ENCODE data around the gene OR2T11. TPM values are rescaled to one million over a fixed set of nuclear protein-coding genes. Genes with fewer than 3 reads are reported as not detected.

OR2T11 gene
- total RNA-seq, 4 donors from 2014 or later: 0.30 to 1.2 (median 0.55) TPM

GRCh38 chr1:248593226-248593625 lies 41.7 kb downstream of the OR2T11 start:
- Histone ChIP-seq H3K9me3 (no peaks in the 10 kb centered on the region), H3K27ac (no peak overlapping the region), H3K4me1 (no peaks in the 10 kb centered on the region), H3K36me3 (no peaks in the 10 kb centered on the region), H3K4me3 (no peak overlapping the region), H3K27me3 (no peaks in the 10 kb centered on the region)
- no peak for TF ChIP-seq POLR2AphosphoS5 (IDR thresholded peaks at IDR 0.05)
- no peak for TF ChIP-seq POLR2A (IDR thresholded peaks at IDR 0.05)
- no peak for TF ChIP-seq EP300 (IDR thresholded peaks at IDR 0.05)
- TF ChIP-seq, protein P1, sequence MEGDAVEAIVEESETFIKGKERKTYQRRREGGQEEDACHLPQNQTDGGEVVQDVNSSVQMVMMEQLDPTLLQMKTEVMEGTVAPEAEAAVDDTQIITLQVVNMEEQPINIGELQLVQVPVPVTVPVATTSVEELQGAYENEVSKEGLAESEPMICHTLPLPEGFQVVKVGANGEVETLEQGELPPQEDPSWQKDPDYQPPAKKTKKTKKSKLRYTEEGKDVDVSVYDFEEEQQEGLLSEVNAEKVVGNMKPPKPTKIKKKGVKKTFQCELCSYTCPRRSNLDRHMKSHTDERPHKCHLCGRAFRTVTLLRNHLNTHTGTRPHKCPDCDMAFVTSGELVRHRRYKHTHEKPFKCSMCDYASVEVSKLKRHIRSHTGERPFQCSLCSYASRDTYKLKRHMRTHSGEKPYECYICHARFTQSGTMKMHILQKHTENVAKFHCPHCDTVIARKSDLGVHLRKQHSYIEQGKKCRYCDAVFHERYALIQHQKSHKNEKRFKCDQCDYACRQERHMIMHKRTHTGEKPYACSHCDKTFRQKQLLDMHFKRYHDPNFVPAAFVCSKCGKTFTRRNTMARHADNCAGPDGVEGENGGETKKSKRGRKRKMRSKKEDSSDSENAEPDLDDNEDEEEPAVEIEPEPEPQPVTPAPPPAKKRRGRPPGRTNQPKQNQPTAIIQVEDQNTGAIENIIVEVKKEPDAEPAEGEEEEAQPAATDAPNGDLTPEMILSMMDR (IDR thresholded peaks at IDR 0.05): no peak
- DNase-seq (ENCODE audit: low spot score in 2 of 2): no peak
- 86% methylated on average over 5 of the region's 5 CpGs for WGBS

DNA sequence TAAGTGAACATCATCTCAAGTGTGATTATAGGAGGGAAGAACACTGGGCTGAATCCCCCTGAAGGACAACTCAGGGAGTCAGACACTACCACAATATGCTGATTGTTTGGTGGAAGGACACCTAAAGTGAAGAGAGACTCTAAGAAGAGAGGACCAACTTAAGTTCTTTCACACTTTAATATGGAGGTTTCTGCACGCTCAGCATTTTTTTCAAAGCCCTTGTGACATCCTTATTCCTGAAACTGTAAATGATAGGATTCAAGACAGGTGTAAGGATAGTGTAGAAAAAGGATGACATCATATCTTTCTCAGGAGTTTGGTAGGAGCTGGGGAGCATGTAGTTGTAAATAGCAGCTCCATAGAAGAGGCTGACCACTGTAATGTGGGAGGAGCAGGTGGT lies 42.2 kb downstream of the OR2T11 start:
- Histone ChIP-seq H3K36me3 (no peaks in the 10 kb centered on the region), H3K27me3 (no peaks in the 10 kb centered on the region), H3K4me1 (no peaks in the 10 kb centered on the region), H3K9me3 (no peaks in the 10 kb centered on the region), H3K4me3 (no peak overlapping the region), H3K27ac (no peak overlapping the region)
- no peak for DNase-seq (ENCODE audit: low spot score in 2 of 2)
- WGBS: 75% methylated on average over 1 of the region's 1 CpG
- TF ChIP-seq POLR2A (IDR thresholded peaks at IDR 0.05) (no peak), POLR2AphosphoS5 (IDR thresholded peaks at IDR 0.05) (no peak), EP300 (IDR thresholded peaks at IDR 0.05) (no peak)
- TF ChIP-seq, protein P1 (IDR thresholded peaks at IDR 0.05): no peak

DNA sequence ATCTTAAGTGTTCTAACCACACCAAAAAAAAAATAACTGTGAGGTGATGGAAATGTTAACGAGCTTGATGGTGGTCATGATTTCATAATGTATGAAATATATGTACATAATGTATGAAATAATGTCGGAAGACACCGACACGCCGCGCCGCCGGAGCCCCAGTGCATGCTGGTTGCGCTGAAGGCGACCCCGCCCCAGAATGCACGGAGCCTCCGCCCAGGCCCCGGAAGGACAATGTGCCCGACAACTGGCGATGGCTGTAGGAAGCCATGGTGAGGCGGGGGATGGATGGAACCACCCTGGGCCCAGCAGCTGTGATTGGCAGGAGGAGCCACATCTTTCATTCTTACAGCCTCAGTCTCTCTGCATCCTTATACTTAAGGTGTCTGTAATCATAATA lies 44.8 kb downstream of the OR2T11 start:
- Histone ChIP-seq H3K27me3 (no peaks in the 10 kb centered on the region), H3K9me3 (no peaks in the 10 kb centered on the region), H3K4me3 (no peak overlapping the region), H3K36me3 (no peaks in the 10 kb centered on the region), H3K27ac (no peak overlapping the region), H3K4me1 (no peaks in the 10 kb centered on the region)
- WGBS: 88% methylated on average over 17 of the region's 17 CpGs
- TF ChIP-seq, protein P1 (IDR thresholded peaks at IDR 0.05): no peak
- TF ChIP-seq POLR2AphosphoS5 (IDR thresholded peaks at IDR 0.05) (no peak), POLR2A (IDR thresholded peaks at IDR 0.05) (no peak), EP300 (IDR thresholded peaks at IDR 0.05) (no peak)
- no peak for DNase-seq (ENCODE audit: low spot score in 2 of 2)

DNA sequence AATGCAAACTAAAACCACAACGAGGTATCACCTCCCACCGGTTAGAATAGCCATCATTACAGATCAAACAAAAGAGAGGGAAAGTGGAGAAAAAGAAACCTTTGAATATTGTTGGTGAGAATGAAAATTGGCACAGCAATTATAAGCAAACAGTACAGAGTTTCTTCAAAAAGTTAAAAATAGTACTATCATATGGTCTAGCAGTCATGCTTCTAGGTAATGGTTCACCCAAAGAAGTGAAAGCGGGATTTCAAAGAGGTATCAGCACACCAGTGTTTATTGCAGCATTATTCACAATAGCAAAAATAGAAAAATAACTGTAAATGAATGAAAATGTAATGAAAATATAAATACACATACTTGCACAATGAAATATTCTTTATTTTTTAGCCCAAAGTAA lies 45.6 kb downstream of the OR2T11 start:
- WGBS: 81% methylated on average over 3 of the region's 3 CpGs
- TF ChIP-seq POLR2AphosphoS5 (IDR thresholded peaks at IDR 0.05): no peak
- no peak for TF ChIP-seq EP300 (IDR thresholded peaks at IDR 0.05)
- no peak for TF ChIP-seq POLR2A (IDR thresholded peaks at IDR 0.05)
- TF ChIP-seq, protein P1 (IDR thresholded peaks at IDR 0.05): no peak
- H3K36me3 ChIP-seq: no peaks in the 10 kb centered on the region

GRCh38 chr1:248585266-248585665 lies 49.6 kb downstream of the OR2T11 start:
- H3K4me1 ChIP-seq: no peaks in the 10 kb centered on the region
- WGBS: 77% methylated on average over 3 of the region's 3 CpGs
- no peaks in the 10 kb centered on the region for H3K36me3 ChIP-seq
- no peak overlapping the region for H3K4me3 ChIP-seq
- no peak for TF ChIP-seq EP300 (IDR thresholded peaks at IDR 0.05)
- no peak for TF ChIP-seq POLR2A (IDR thresholded peaks at IDR 0.05)
- TF ChIP-seq, protein P1 (IDR thresholded peaks at IDR 0.05): no peak
- TF ChIP-seq POLR2AphosphoS5 (IDR thresholded peaks at IDR 0.05): no peak
- H3K27ac ChIP-seq: no peak overlapping the region
- H3K9me3 ChIP-seq: no peaks in the 10 kb centered on the region
- H3K27me3 ChIP-seq: no peaks in the 10 kb centered on the region
- DNase-seq (ENCODE audit: low spot score in 2 of 2): no peak

More for the DNA sequence above, 45.6 kb downstream of the OR2T11 start:
- H3K4me3 ChIP-seq: no peak overlapping the region
- H3K27me3 ChIP-seq: no peaks in the 10 kb centered on the region
- no peaks in the 10 kb centered on the region for H3K4me1 ChIP-seq
- DNase-seq (ENCODE audit: low spot score in 2 of 2): no peak
- no peaks in the 10 kb centered on the region for H3K9me3 ChIP-seq
- H3K27ac ChIP-seq: no peak overlapping the region

All from suprapubic skin (tissue), 4 donors.